Neural crest cell (in vitro differentiated cells): ENCODE results near the gene C4B. TPM values are rescaled to one million over a fixed set of nuclear protein-coding genes. Genes with fewer than 3 reads are reported as not detected.

Experiments used
- DNase-seq: peaks from one replicate; pipeline ENCODE4 v3.0.0; 2021; ENCODE audit warnings: low read depth, mixed read lengths, low spot score
- H3K27ac Mint-ChIP-seq: one replicate; pipeline ENCODE4 v1.8.0; 2021; ENCODE audit warnings: mild to moderate bottlenecking, mixed read lengths; ENCODE audit not compliant: unreplicated experiment
- H3K27me3 Mint-ChIP-seq: 2 replicates; pipeline ENCODE4 v1.8.0; 2021; ENCODE audit warnings: low read depth, mild to moderate bottlenecking, mixed read lengths
- H3K36me3 Mint-ChIP-seq: 2 replicates; pipeline ENCODE4 v1.8.0; 2021; ENCODE audit warnings: low read depth, mild to moderate bottlenecking, mixed read lengths
- H3K4me1 Mint-ChIP-seq: 2 replicates; pipeline ENCODE4 v1.8.0; 2021; ENCODE audit warnings: mixed read lengths
- H3K4me3 Mint-ChIP-seq: one replicate; pipeline ENCODE4 v1.8.0; 2021; ENCODE audit warnings: mild to moderate bottlenecking, mixed read lengths
- H3K9me3 Mint-ChIP-seq: 2 replicates; pipeline ENCODE4 v1.8.0; 2021; ENCODE audit warnings: mixed read lengths
- CTCF ChIP-seq: fragments of 200-600 bp; sonication (generic); conservative IDR thresholded peaks from 2 replicates; pipeline ENCODE4 v1.5.0; 2021; ENCODE audit warnings: antibody characterized with exemption, mild to moderate bottlenecking
- total RNA-seq: library from RNA; stranded (reverse); gene quantifications from 2 replicates; pipeline ENCODE4 v1.2.1, GENCODE V29; 2021

Gene C4B
- total RNA-seq, 1 donor from 2014 or later, result 5.3 TPM

DNA sequence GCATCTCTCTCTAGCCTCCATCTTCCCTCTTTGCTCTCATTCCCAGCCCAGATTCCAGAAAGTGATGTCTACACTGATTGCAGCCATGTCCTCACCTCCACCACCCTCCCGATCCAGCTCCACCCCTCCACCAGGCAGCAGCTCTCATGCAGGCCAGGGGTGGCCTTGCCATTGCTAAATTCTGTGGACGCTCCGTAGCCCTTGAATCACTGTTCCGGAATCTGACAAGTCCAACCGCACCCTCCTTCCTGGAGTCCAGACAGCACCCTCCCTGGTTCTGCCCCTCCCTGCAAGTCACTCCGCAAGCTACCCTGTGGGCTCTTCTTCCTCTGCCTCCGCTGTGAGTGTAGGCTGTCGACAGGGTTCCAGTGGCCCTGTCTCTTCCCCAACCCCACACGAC is 68.3 kb downstream of the C4B start:
- H3K4me1 Mint-ChIP-seq, result peaks cover 36% of the 10 kb centered on the region
- peaks cover 11% of the 10 kb centered on the region for H3K27me3 Mint-ChIP-seq
- no peak for TF ChIP-seq CTCF
- H3K4me3 Mint-ChIP-seq, result no peak overlapping the region
- no peak for DNase-seq
- H3K9me3 Mint-ChIP-seq, result no peaks in the 10 kb centered on the region
- no peaks in the 10 kb centered on the region for H3K36me3 Mint-ChIP-seq
- peak overlapping the region; percentile 5 for H3K27ac Mint-ChIP-seq

DNA sequence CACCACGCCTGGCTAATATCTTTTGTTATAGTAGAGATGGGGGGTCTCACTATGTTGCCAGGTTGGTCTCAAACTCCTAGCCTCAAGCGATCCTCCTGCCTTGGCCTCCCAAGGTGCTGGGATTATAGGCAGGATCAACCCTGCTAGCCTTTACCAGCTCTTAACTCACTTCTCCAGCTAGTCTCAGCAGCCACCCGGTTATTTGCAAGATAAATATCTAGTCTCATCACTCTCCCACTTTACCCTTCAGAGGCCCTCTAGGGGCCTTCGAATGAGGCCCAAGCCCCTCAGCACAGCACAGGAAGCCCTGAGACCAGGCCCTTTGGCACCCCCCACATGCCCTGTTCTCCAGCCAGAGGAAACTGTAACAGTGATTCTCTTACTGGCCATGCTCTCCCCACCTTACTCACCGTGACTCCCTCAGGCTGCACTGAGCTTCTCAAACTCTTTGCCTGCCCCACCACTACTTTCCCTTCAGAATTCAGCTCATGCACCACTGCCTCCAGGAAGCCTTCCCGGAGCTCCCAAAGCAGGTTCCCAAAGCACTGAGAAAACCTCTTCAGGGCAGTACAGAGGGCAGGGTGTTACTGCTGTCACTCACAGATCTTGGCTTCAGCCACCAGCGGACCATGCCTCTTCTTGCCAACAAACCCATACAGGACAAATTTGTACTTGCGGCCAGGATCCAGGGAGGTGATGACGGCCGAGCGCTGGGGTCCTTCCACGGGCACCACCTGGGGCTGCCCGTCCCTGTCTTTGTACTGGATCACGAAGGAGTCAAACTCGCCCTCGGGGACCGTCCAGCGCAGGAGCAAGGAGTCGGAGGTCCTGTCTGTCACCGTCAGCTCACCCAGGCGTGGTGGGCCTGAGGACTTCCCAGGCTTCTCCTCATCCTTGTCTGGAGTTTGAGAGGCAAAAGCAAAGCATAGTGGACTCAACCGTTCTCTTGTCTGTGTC is 69.5 kb downstream of the C4B start:
- H3K9me3 Mint-ChIP-seq, result no peaks in the 10 kb centered on the region
- DNase-seq, result no peak
- peak overlapping the region; percentile 29 for H3K27ac Mint-ChIP-seq
- peaks cover 36% of the 10 kb centered on the region for H3K4me1 Mint-ChIP-seq
- H3K27me3 Mint-ChIP-seq, result peaks cover 16% of the 10 kb centered on the region
- no peak for TF ChIP-seq CTCF
- no peaks in the 10 kb centered on the region for H3K36me3 Mint-ChIP-seq
- no peak overlapping the region for H3K4me3 Mint-ChIP-seq

- Mint-ChIP-seq H3K27me3 (peaks cover 20% of the 10 kb centered on the region), H3K36me3 (no peaks in the 10 kb centered on the region), H3K9me3 (no peaks in the 10 kb centered on the region), H3K27ac (no peak overlapping the region), H3K4me1 (peaks cover 36% of the 10 kb centered on the region), H3K4me3 (no peak overlapping the region)
- no peak for TF ChIP-seq CTCF
- DNase-seq, result no peak
These were observed 70.2 kb downstream of the C4B start for GRCh38 chr6:32084780-32085179.

Other genes with a start within 250 kb of the C4B start
- gene VWA7, start 237.5 kb upstream of the C4B start, total RNA-seq, result 2.0 and 2.7 TPM in 2 replicates
- 162 and 163 TPM in 2 replicates for gene VARS1, start 219.0 kb upstream of the C4B start, total RNA-seq
- gene LSM2, start 207.8 kb upstream of the C4B start, total RNA-seq, result 122 and 135 TPM in 2 replicates
- gene HSPA1L, start 199.5 kb upstream of the C4B start, total RNA-seq, result 1.5 and 1.8 TPM in 2 replicates
- gene HSPA1A, start 199.3 kb upstream of the C4B start, total RNA-seq, result 70.3 and 72.3 TPM in 2 replicates
- 78.5 and 82.5 TPM in 2 replicates for gene HSPA1B, start 187.1 kb upstream of the C4B start, total RNA-seq
- gene NEU1, start 152.0 kb upstream of the C4B start, total RNA-seq, result 46.3 and 49.9 TPM in 2 replicates
- 0.32 and 0.84 TPM in 2 replicates for gene SLC44A4, start 135.8 kb upstream of the C4B start, total RNA-seq
- 202 and 205 TPM in 2 replicates for gene EHMT2, start 117.1 kb upstream of the C4B start, total RNA-seq
- 60.8 and 61.1 TPM in 2 replicates for gene ZBTB12, start 112.7 kb upstream of the C4B start, total RNA-seq
- 0.35 and 1.2 TPM in 2 replicates for gene C2, start 87.1 kb upstream of the C4B start, total RNA-seq
- not detected in 2 replicates for gene CFB, start 68.7 kb upstream of the C4B start, total RNA-seq
- 86.1 and 88.4 TPM in 2 replicates for gene NELFE, start 55.8 kb upstream of the C4B start, total RNA-seq
- 77.9 and 88.7 TPM in 2 replicates for gene SKIC2, start 55.6 kb upstream of the C4B start, total RNA-seq
- 23.8 and 26.6 TPM in 2 replicates for gene DXO, start 42.7 kb upstream of the C4B start, total RNA-seq
- 5.6 and 10.1 TPM in 2 replicates for gene C4A, start 32.7 kb upstream of the C4B start, total RNA-seq
- 0.23 TPM in 2 replicates for gene CYP21A2, start 23.6 kb downstream of the C4B start, total RNA-seq
- 4.6 and 6.6 TPM in 2 replicates for gene TNXB, start 94.5 kb downstream of the C4B start, total RNA-seq
- gene ATF6B, start 113.5 kb downstream of the C4B start, total RNA-seq, result 83.6 and 87.1 TPM in 2 replicates
- gene FKBPL, start 115.5 kb downstream of the C4B start, total RNA-seq, result 12.4 and 13.0 TPM in 2 replicates
- gene PRRT1, start 137.1 kb downstream of the C4B start, total RNA-seq, result 3.1 and 4.1 TPM in 2 replicates
- 60.9 and 62.3 TPM in 2 replicates for gene PPT2, start 139.3 kb downstream of the C4B start, total RNA-seq
- gene EGFL8, start 149.8 kb downstream of the C4B start, total RNA-seq, result 39.3 and 44.0 TPM in 2 replicates
- gene AGPAT1, start 161.3 kb downstream of the C4B start, total RNA-seq, result 88.9 and 92.9 TPM in 2 replicates
- 60.2 and 60.7 TPM in 2 replicates for gene RNF5, start 163.6 kb downstream of the C4B start, total RNA-seq
- gene AGER, start 169.5 kb downstream of the C4B start, total RNA-seq, result 25.7 and 26.0 TPM in 2 replicates
- gene PBX2, start 175.4 kb downstream of the C4B start, total RNA-seq, result 205 and 206 TPM in 2 replicates
- gene GPSM3, start 177.8 kb downstream of the C4B start, total RNA-seq, result 7.3 and 8.0 TPM in 2 replicates
- gene NOTCH4, start 209.3 kb downstream of the C4B start, total RNA-seq, result 5.6 and 6.3 TPM in 2 replicates